GM18867 (cell line): ENCODE measurements around the gene RRP9.

Experiments
- ATAC-seq: cut with Tn5 transposase; IDR thresholded peaks from one replicate; pipeline ENCODE4 v1.9.1; 2021; ENCODE audit warnings: mild to moderate bottlenecking, moderate library complexity; ENCODE audit not compliant: unreplicated experiment

Gene RRP9

GRCh38 chr3:51955893-51956770 is 14.4 kb upstream of the RRP9 start:
- no peak for ATAC-seq

GRCh38 chr3:51955175-51955892 is 13.6 kb upstream of the RRP9 start, which contains the start of gene GPR62:
Gene GPR62 (plus strand): TSS chr3:51955381. CDS start chr3:51955653, 272 bp downstream.
- ATAC-seq: no peak

GRCh38 chr3:51954713-51955112 is 13.0 kb upstream of the RRP9 start:
- no peak for ATAC-seq

GRCh38 chr3:51954105-51954504 is 12.4 kb upstream of the RRP9 start:
- ATAC-seq: no peak

DNA sequence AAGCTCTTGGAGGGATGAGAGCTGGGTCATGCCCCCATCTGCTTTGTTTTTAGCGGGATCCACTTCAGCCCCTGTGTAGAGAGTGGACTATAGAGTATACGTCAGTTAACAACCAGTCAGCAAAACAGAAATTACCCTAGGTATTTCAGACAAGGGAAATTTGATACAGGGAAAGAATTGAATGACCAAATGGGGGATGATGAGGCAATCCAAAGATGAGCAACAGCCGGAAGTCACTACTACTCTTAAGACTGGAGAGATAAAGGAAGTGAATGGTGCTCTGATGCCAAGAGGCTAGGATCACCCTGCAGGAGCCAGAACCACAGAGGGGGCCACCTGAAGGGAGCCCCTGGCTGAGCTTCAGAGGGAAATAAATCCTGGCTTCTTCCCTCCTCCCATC is 11.7 kb upstream of the RRP9 start:
- ATAC-seq: no peak

GRCh38 chr3:51950899-51951298 is 9.2 kb upstream of the RRP9 start:
- ATAC-seq: no peak

- ATAC-seq: no peak
These were observed 7.4 kb upstream of the RRP9 start for GRCh38 chr3:51949121-51949520.

GRCh38 chr3:51948016-51948580 is 6.4 kb upstream of the RRP9 start:
- no peak for ATAC-seq

DNA sequence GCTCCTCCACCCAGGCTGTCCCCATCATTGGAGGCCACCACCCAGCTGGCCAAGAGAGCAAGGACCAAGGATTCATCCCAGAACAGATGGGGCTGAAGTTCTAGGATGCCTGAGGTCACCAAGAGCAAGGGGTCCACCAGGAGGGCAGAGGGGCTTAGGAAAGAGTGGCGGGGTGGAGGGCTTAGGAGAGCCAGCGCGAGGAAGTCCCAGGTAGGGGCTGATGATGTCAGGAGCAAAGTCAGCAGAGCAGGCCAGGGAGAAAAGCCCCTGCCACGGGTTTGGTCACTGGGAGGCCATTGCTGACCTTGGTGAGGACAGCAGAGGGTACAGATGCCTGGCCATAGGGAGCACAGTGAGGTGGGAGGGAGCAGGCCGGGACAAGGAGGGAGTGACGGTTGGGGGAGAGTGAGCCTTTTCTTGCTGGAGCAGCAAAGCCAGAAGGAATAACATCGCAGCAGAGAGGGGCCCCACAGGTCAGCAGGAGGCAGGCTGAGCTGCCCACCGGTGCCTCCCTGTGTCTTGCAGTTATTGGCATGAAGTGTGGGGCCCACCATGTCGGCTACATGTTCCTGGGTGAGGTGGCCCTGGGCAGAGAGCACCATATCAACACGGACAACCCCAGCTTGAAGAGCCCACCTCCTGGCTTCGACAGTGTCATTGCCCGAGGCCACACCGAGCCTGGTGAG is 5.7 kb upstream of the RRP9 start:
- ATAC-seq: no peak

DNA sequence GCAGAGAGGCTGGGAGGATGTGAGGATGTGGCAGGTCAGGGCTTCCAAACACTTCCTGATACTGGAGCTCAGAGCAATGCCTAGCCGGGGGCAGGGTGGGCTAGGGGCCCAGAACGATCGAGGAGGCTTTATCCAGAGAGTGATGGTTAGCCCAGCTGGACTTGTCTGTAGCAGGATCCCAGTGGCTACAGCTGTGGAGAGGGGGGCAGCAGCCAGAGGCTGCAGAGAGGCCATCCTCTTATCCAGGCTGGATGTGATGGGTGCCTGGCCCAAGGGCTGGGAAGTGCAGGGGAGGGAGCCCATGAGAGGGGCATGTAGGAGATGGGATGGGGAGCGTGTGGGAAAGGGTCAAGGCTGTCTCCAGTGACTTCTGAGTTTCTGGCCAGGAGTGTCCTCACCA is 5.1 kb upstream of the RRP9 start:
- no peak for ATAC-seq

DNA sequence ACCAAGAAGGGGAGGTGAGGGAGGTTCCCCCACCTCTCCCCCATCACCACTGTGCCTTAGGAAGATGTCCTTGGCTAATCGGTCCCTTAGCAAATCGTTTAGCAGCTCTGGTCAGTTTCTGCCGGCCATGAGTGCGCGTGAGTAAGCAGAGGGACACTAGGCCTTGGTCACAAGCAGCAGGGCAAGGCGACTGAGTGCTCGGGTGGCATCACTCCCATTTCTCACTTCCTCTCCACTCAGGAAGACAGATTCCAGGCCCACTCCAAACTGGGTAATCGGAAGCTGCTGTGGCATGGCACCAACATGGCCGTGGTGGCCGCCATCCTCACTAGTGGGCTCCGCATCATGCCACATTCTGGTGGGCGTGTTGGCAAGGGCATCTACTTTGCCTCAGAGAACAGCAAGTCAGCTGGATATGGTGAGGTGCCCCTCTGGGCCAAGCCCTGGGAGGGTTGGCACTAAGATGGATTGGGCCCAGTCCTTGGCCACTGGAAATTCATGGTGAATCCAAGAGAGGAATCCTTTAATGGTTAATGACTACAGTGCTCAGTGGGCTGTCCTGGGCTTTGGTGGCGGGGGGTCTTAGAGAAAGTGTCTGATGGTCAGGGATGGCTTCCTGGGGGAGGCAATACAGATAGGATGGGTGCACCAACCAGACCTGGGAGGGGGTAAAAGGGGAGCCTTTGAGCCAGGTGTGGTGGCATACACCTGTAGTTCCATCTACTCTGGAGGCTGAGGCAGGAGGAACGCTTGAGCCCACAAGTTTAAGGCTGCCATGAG is 4.4 kb upstream of the RRP9 start:
- no peak for ATAC-seq

DNA sequence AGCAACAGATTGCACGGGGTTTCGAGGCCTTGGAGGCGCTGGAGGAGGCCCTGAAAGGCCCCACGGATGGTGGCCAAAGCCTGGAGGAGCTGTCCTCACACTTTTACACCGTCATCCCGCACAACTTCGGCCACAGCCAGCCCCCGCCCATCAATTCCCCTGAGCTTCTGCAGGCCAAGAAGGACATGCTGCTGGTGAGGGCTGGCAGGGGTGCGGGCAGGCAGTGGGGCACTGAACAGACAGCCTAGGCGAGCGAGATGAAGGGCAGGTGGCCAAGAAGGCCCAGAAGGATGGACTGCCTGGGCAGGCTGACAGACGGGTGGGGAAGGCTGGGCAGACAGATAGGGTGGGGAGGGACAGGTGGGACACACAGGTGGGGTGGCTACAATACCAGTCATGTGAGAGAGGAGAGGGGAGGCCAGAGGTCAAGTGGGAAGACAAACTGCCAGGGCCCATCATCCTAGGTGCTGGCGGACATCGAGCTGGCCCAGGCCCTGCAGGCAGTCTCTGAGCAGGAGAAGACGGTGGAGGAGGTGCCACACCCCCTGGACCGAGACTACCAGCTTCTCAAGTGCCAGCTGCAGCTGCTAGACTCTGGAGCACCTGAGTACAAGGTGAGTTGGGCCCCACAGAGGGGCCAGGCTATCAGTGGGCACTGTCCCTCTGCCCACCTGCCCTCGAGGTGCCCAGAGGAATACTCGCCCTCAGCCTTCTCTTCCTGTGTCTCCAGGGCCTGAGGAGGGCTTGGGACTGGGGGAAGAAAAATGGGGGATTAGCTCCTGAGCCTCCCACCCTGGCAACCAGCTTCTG is 3.5 kb upstream of the RRP9 start:
- ATAC-seq: no peak

- no peak for ATAC-seq
These were observed 2.8 kb upstream of the RRP9 start for GRCh38 chr3:51944451-51945021.

- ATAC-seq: no peak
These were observed 2.0 kb upstream of the RRP9 start for GRCh38 chr3:51943451-51944391.

DNA sequence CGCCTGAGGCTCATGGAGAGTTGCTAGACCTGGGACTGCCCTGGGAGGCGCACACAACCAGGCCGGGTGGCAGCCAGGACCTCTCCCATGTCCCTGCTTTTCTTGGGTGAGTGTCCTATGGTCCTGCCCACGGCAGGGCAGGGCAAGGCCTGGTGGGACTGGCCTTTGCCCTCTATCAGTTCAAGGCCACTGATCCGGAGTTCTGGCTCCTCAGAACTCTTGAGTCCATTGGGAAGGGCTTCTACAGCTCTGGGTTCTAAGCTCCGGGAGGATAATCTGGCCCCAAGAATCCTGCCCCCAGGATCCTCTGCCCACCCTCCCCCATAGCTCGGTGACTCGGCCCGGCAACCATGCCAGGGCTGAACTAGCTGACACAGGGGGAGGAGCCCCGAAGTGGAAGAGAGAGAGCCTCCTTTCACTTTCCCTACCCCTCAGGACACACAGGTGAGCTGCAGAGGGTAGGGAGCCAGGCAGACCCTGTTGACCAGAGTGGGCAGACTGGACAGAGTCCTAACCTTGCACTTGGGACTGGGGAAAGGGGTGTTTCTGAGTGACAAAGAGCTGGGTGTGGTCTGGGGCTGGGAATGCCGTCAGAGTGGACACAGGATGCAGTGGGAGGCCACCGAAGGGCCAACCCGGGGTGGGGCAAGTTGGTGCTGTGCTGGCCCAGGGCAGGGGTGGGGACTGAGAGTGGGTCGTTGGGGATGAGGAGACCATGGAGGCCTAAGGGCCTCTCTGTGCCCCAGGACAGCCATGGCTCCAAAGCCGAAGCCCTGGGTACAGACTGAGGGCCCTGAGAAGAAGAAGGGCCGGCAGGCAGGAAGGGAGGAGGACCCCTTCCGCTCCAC is 1.1 kb upstream of the RRP9 start:
- ATAC-seq: peak; percentile 37

GRCh38 chr3:51941463-51941797 is 274 bp downstream of the RRP9 start:
- ATAC-seq: no peak

GRCh38 chr3:51940648-51941462 is 849 bp downstream of the RRP9 start:
- no peak for ATAC-seq
